ENCODE measurements around the gene TMPRSS7. TPM values are rescaled to one million over a fixed set of nuclear protein-coding genes. Genes with fewer than 3 reads are reported as not detected.

The TMPRSS7 gene
- total RNA-seq, 1 experiment from 2014 or later: not detected

DNA sequence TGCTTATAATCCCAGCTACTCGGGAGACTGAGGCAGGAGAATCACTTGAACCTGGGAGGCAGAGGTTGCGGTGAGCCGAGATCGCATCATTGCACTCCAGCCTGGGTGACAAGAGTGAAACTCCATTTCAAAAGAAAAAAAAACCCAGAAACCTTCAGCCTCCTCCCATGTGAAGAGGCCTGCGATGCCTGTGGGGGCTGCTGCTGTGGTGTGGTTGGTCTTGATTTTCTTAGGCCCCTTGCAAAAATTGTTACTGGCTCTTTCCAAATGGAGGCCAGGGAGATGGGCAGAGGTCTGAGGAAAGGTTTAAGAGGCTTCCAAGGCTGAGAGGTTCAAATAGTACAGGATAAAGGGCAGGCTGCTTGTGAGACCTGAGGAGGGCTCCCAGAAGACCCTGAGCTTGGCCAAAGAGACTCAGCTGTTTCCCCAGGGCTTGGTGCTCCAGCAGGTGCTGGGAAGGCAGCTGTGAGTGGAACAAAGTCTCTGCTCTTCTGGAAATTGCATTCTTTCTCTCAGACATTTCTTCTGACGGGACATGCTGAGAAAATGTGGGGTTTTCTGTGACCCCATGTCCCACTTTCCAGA lies 80.1 kb downstream of the TMPRSS7 start:
- peaks cover 19% of the 10 kb centered on the region for H3K4me1 Mint-ChIP-seq
- DNase-seq (ENCODE audit: low spot score) (no peak), ATAC-seq (no peak)
- H3K9me3 Mint-ChIP-seq: no peaks in the 10 kb centered on the region
- no peaks in the 10 kb centered on the region for H3K27me3 Mint-ChIP-seq (ENCODE audit: low read depth)
- no peak overlapping the region for H3K4me3 Mint-ChIP-seq
- no peak for TF ChIP-seq ZNF263 (CRISPR knock-in tag; IDR thresholded peaks at IDR 0.05; ENCODE audit: low read depth)
- TF ChIP-seq, protein P1, sequence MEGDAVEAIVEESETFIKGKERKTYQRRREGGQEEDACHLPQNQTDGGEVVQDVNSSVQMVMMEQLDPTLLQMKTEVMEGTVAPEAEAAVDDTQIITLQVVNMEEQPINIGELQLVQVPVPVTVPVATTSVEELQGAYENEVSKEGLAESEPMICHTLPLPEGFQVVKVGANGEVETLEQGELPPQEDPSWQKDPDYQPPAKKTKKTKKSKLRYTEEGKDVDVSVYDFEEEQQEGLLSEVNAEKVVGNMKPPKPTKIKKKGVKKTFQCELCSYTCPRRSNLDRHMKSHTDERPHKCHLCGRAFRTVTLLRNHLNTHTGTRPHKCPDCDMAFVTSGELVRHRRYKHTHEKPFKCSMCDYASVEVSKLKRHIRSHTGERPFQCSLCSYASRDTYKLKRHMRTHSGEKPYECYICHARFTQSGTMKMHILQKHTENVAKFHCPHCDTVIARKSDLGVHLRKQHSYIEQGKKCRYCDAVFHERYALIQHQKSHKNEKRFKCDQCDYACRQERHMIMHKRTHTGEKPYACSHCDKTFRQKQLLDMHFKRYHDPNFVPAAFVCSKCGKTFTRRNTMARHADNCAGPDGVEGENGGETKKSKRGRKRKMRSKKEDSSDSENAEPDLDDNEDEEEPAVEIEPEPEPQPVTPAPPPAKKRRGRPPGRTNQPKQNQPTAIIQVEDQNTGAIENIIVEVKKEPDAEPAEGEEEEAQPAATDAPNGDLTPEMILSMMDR (IDR thresholded peaks at IDR 0.05): no peak
- no peak for TF ChIP-seq TEAD4 (CRISPR knock-in tag; IDR thresholded peaks at IDR 0.05)
- TF ChIP-seq, protein P2, sequence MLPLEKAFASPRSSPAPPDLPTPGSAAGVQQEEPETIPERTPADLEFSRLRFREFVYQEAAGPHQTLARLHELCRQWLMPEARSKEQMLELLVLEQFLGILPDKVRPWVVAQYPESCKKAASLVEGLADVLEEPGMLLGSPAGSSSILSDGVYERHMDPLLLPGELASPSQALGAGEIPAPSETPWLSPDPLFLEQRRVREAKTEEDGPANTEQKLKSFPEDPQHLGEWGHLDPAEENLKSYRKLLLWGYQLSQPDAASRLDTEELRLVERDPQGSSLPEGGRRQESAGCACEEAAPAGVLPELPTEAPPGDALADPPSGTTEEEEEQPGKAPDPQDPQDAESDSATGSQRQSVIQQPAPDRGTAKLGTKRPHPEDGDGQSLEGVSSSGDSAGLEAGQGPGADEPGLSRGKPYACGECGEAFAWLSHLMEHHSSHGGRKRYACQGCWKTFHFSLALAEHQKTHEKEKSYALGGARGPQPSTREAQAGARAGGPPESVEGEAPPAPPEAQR (CRISPR knock-in tag; IDR thresholded peaks at IDR 0.05): no peak
- TF ChIP-seq IRF2 (CRISPR knock-in tag; IDR thresholded peaks at IDR 0.05; ENCODE audit: borderline replicate concordance, low read depth): no peak
- TF ChIP-seq SOX15 (CRISPR knock-in tag; IDR thresholded peaks at IDR 0.05): no peak
- no peak for TF ChIP-seq ZBTB21 (CRISPR knock-in tag; IDR thresholded peaks at IDR 0.05; ENCODE audit: borderline replicate concordance)
- TF ChIP-seq, protein P3, sequence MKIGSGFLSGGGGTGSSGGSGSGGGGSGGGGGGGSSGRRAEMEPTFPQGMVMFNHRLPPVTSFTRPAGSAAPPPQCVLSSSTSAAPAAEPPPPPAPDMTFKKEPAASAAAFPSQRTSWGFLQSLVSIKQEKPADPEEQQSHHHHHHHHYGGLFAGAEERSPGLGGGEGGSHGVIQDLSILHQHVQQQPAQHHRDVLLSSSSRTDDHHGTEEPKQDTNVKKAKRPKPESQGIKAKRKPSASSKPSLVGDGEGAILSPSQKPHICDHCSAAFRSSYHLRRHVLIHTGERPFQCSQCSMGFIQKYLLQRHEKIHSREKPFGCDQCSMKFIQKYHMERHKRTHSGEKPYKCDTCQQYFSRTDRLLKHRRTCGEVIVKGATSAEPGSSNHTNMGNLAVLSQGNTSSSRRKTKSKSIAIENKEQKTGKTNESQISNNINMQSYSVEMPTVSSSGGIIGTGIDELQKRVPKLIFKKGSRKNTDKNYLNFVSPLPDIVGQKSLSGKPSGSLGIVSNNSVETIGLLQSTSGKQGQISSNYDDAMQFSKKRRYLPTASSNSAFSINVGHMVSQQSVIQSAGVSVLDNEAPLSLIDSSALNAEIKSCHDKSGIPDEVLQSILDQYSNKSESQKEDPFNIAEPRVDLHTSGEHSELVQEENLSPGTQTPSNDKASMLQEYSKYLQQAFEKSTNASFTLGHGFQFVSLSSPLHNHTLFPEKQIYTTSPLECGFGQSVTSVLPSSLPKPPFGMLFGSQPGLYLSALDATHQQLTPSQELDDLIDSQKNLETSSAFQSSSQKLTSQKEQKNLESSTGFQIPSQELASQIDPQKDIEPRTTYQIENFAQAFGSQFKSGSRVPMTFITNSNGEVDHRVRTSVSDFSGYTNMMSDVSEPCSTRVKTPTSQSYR (CRISPR knock-in tag; IDR thresholded peaks at IDR 0.05): no peak
- TF ChIP-seq, protein P4, sequence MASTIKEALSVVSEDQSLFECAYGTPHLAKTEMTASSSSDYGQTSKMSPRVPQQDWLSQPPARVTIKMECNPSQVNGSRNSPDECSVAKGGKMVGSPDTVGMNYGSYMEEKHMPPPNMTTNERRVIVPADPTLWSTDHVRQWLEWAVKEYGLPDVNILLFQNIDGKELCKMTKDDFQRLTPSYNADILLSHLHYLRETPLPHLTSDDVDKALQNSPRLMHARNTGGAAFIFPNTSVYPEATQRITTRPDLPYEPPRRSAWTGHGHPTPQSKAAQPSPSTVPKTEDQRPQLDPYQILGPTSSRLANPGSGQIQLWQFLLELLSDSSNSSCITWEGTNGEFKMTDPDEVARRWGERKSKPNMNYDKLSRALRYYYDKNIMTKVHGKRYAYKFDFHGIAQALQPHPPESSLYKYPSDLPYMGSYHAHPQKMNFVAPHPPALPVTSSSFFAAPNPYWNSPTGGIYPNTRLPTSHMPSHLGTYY (CRISPR knock-in tag; IDR thresholded peaks at IDR 0.05): no peak
- TF ChIP-seq, protein P5, sequence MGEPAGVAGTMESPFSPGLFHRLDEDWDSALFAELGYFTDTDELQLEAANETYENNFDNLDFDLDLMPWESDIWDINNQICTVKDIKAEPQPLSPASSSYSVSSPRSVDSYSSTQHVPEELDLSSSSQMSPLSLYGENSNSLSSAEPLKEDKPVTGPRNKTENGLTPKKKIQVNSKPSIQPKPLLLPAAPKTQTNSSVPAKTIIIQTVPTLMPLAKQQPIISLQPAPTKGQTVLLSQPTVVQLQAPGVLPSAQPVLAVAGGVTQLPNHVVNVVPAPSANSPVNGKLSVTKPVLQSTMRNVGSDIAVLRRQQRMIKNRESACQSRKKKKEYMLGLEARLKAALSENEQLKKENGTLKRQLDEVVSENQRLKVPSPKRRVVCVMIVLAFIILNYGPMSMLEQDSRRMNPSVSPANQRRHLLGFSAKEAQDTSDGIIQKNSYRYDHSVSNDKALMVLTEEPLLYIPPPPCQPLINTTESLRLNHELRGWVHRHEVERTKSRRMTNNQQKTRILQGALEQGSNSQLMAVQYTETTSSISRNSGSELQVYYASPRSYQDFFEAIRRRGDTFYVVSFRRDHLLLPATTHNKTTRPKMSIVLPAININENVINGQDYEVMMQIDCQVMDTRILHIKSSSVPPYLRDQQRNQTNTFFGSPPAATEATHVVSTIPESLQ (CRISPR knock-in tag; IDR thresholded peaks at IDR 0.05): no peak
- TF ChIP-seq, protein P6, sequence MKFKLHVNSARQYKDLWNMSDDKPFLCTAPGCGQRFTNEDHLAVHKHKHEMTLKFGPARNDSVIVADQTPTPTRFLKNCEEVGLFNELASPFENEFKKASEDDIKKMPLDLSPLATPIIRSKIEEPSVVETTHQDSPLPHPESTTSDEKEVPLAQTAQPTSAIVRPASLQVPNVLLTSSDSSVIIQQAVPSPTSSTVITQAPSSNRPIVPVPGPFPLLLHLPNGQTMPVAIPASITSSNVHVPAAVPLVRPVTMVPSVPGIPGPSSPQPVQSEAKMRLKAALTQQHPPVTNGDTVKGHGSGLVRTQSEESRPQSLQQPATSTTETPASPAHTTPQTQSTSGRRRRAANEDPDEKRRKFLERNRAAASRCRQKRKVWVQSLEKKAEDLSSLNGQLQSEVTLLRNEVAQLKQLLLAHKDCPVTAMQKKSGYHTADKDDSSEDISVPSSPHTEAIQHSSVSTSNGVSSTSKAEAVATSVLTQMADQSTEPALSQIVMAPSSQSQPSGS (CRISPR knock-in tag; IDR thresholded peaks at IDR 0.05; ENCODE audit: borderline replicate concordance, low read depth): no peak
- TF ChIP-seq SMAD4 (CRISPR knock-in tag; IDR thresholded peaks at IDR 0.05): no peak
- ChIA-PET POLR2A (no interaction called here), CTCF (no interaction called here)
- H3K27ac Mint-ChIP-seq: no peak overlapping the region
- peaks cover 22% of the 10 kb centered on the region for H3K36me3 Mint-ChIP-seq

DNA sequence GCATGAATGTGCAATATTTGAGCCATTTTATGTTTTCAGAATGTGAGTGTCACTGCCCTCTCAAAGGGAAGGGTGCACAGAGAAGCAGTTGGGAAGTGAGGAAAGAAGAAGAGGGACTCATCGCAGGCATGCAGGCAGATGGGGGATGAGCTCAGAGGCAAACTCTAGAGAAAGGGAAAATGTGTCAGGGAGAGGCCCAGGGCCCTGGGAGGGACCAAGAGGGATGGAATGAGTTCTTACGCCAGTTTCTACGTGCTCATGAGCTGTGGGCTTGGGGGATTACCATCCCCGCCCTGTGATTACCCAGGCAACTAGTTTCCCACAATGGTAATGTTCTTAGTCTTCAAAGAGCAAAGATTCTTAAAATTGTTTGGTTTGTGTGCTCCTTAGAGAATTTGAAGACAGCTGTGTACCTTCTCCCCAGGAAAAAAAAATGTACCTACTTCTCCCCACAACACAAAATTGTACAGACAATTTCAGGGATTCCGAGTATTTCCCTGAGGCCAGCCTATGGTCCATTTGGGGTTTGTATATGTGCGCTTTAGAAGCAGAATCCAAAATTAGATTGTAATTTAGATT lies 80.7 kb downstream of the TMPRSS7 start:
- ChIA-PET CTCF (no interaction called here), POLR2A (no interaction called here)
- H3K4me3 Mint-ChIP-seq: no peak overlapping the region
- peaks cover 22% of the 10 kb centered on the region for H3K36me3 Mint-ChIP-seq
- peaks cover 22% of the 10 kb centered on the region for H3K4me1 Mint-ChIP-seq
- DNase-seq (ENCODE audit: low spot score): no peak
- H3K9me3 Mint-ChIP-seq: no peaks in the 10 kb centered on the region
- H3K27ac Mint-ChIP-seq: no peak overlapping the region
- no peaks in the 10 kb centered on the region for H3K27me3 Mint-ChIP-seq (ENCODE audit: low read depth)
- no peak for ATAC-seq
- TF ChIP-seq, protein P7, sequence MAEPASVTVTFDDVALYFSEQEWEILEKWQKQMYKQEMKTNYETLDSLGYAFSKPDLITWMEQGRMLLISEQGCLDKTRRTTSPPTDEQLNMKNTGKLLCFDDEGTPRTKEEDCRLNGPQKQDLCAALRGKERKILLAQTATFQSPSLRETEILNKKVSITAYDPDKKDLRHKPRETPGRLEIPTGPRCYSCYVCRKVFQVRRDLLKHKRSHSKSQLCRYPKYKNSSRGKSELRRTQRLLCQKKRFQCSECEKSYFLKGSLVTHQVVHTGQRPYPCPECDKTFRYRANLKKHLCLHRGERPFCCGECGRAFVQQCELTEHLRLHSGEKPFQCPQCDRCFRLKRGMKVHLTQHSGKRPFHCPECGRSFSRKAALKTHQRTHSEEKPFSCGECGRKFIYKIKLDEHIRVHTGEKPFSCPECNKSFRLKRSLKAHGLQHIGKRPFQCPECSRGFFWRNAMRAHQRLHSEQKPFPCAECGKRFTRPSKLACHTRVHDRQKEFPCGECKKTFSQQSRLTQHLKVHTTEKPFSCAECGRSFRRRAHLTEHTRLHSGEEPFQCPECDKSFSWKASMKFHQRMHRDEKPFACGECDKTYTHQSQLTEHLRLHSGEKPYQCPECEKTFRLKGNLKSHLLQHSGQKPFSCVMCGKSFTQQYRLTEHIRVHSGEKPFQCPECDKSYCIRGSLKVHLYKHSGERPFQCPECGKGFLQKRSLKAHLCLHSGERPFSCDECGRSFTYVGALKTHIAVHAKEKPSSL (CRISPR knock-in tag; conservative IDR thresholded peaks at IDR 0.05): no peak
- TF ChIP-seq, protein P8, sequence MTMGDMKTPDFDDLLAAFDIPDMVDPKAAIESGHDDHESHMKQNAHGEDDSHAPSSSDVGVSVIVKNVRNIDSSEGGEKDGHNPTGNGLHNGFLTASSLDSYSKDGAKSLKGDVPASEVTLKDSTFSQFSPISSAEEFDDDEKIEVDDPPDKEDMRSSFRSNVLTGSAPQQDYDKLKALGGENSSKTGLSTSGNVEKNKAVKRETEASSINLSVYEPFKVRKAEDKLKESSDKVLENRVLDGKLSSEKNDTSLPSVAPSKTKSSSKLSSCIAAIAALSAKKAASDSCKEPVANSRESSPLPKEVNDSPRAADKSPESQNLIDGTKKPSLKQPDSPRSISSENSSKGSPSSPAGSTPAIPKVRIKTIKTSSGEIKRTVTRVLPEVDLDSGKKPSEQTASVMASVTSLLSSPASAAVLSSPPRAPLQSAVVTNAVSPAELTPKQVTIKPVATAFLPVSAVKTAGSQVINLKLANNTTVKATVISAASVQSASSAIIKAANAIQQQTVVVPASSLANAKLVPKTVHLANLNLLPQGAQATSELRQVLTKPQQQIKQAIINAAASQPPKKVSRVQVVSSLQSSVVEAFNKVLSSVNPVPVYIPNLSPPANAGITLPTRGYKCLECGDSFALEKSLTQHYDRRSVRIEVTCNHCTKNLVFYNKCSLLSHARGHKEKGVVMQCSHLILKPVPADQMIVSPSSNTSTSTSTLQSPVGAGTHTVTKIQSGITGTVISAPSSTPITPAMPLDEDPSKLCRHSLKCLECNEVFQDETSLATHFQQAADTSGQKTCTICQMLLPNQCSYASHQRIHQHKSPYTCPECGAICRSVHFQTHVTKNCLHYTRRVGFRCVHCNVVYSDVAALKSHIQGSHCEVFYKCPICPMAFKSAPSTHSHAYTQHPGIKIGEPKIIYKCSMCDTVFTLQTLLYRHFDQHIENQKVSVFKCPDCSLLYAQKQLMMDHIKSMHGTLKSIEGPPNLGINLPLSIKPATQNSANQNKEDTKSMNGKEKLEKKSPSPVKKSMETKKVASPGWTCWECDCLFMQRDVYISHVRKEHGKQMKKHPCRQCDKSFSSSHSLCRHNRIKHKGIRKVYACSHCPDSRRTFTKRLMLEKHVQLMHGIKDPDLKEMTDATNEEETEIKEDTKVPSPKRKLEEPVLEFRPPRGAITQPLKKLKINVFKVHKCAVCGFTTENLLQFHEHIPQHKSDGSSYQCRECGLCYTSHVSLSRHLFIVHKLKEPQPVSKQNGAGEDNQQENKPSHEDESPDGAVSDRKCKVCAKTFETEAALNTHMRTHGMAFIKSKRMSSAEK (CRISPR knock-in tag; IDR thresholded peaks at IDR 0.05; ENCODE audit: borderline replicate concordance): no peak
- TF ChIP-seq HMGA2 (CRISPR knock-in tag; IDR thresholded peaks at IDR 0.05): no peak
- no peak for TF ChIP-seq SP1 (CRISPR knock-in tag; conservative IDR thresholded peaks at IDR 0.05)
